ENCODE measurements around the gene FHIT.

- TF ChIP-seq CTCF (IDR thresholded peaks at IDR 0.05) (no peak), POLR2A (IDR thresholded peaks at IDR 0.05) (no peak)
Observed at GRCh38 chr3:60421749-60422446, 829.4 kb downstream of the FHIT start.
